Measurements from ENCODE around the gene IQCF6. TPM values are rescaled to one million over a fixed set of nuclear protein-coding genes. Genes with fewer than 3 reads are reported as not detected.

Gene IQCF6
- total and polyA plus RNA-seq, 2 experiments from 2014 or later = not detected

DNA sequence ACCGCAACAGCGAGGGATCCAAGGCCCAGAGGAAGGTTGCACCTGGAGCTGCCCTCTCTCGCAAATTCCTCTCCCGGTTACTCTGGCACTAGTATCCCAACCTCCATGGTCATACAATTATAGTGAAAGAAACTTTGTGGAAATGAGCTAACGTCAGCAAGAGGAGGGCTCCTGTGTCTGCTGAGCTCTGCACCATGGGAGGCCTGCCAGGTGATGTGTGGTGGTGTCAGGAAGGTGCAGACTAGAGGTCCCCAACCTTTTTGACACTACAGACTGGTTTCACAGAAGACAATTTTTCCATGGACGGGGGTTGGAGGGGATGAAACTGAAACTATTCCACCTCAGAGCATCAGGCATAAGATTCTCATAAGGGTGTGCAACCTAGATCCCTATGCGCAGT, 13.2 kb upstream of the IQCF6 start:
- TF ChIP-seq JUNB (IDR thresholded peaks at IDR 0.05; ENCODE audit: unreplicated experiment) (no peak), NANOG (IDR thresholded peaks at IDR 0.05; ENCODE audit: borderline replicate concordance) (no peak)
- no peaks in the 10 kb centered on the region for H4K20me1 ChIP-seq (replicated peaks; ENCODE audit: insufficient read depth)
- H3K36me3 Mint-ChIP-seq (ENCODE audit: low read depth) = no peaks in the 10 kb centered on the region
- no peak overlapping the region for H3K4me3 Mint-ChIP-seq
- H3K27ac Mint-ChIP-seq = no peak overlapping the region
- DNase-seq (ENCODE audit: low spot score) (no peak), ATAC-seq (no peak)
- H3K27ac ChIP-seq (ENCODE audit: low read depth) = no peak overlapping the region
- no peaks in the 10 kb centered on the region for H3K36me3 ChIP-seq (ENCODE audit: insufficient read depth)
- peak overlapping the region; percentile 48; the same call in 1 of the 2 replicates for H2AFZ ChIP-seq
- peaks cover 35% of the 10 kb centered on the region for H3K4me1 ChIP-seq (ENCODE audit: insufficient read depth)
- H3K4me1 Mint-ChIP-seq = peaks cover 36% of the 10 kb centered on the region
- 0 out of 2 replicates have a peak, but pooled peaks cover 3% of the 10 kb centered on the region for H3K9me2 ChIP-seq (ENCODE audit: insufficient read depth)
- H3K79me2 ChIP-seq (replicated peaks; ENCODE audit: insufficient read depth) = no peaks in the 10 kb centered on the region
- no peaks in the 10 kb centered on the region for H3K27me3 ChIP-seq (ENCODE audit: insufficient read depth)
- H3K9me3 Mint-ChIP-seq = peaks cover 3% of the 10 kb centered on the region; the same call in 1 of the 3 replicates
- no peaks in the 10 kb centered on the region for H3F3A ChIP-seq (replicated peaks; ENCODE audit: low read depth)
- H3K4me2 ChIP-seq = no peak overlapping the region
- H3K4me3 ChIP-seq = no peak overlapping the region
- H3K27me3 Mint-ChIP-seq (ENCODE audit: insufficient read depth, low read depth, poor library complexity) = peaks cover 4% of the 10 kb centered on the region

DNA sequence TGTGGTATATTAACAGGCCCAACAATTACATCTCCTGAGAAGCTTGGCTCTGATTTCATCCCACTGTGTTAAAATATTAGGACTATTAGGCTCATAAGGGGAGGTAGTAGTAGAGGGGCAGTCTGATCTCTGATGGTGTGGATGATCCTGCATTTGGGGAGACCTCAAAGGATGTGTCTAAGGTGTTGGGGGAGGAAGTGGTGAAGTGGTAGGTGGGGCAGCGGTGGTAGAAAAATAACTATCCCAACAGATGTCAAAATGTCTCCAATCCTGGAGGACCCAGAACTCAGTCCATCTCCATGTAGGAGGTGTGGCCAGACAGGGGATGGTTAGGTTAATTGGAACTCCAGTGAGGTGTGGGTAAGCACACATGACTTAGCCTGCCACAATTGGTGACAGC, 10.4 kb upstream of the IQCF6 start:
- Histone ChIP-seq H3K36me3 (ENCODE audit: insufficient read depth) (no peaks in the 10 kb centered on the region), H3K9me2 (ENCODE audit: insufficient read depth) (0 out of 2 replicates have a peak, but pooled peaks cover 3% of the 10 kb centered on the region), H3K27ac (ENCODE audit: low read depth) (no peak overlapping the region), H3K79me2 (replicated peaks; ENCODE audit: insufficient read depth) (no peaks in the 10 kb centered on the region), H3K27me3 (ENCODE audit: insufficient read depth) (no peaks in the 10 kb centered on the region), H3K4me1 (ENCODE audit: insufficient read depth) (peaks cover 8% of the 10 kb centered on the region), H2AFZ (no peak overlapping the region), H3K4me3 (no peak overlapping the region), H3K4me2 (no peak overlapping the region), H4K20me1 (replicated peaks; ENCODE audit: insufficient read depth) (no peaks in the 10 kb centered on the region), H3F3A (replicated peaks; ENCODE audit: low read depth) (no peaks in the 10 kb centered on the region)
- no peak for TF ChIP-seq EZH2 (IDR thresholded peaks at IDR 0.05; ENCODE audit: low read depth, unreplicated experiment)
- TF ChIP-seq, protein P1, sequence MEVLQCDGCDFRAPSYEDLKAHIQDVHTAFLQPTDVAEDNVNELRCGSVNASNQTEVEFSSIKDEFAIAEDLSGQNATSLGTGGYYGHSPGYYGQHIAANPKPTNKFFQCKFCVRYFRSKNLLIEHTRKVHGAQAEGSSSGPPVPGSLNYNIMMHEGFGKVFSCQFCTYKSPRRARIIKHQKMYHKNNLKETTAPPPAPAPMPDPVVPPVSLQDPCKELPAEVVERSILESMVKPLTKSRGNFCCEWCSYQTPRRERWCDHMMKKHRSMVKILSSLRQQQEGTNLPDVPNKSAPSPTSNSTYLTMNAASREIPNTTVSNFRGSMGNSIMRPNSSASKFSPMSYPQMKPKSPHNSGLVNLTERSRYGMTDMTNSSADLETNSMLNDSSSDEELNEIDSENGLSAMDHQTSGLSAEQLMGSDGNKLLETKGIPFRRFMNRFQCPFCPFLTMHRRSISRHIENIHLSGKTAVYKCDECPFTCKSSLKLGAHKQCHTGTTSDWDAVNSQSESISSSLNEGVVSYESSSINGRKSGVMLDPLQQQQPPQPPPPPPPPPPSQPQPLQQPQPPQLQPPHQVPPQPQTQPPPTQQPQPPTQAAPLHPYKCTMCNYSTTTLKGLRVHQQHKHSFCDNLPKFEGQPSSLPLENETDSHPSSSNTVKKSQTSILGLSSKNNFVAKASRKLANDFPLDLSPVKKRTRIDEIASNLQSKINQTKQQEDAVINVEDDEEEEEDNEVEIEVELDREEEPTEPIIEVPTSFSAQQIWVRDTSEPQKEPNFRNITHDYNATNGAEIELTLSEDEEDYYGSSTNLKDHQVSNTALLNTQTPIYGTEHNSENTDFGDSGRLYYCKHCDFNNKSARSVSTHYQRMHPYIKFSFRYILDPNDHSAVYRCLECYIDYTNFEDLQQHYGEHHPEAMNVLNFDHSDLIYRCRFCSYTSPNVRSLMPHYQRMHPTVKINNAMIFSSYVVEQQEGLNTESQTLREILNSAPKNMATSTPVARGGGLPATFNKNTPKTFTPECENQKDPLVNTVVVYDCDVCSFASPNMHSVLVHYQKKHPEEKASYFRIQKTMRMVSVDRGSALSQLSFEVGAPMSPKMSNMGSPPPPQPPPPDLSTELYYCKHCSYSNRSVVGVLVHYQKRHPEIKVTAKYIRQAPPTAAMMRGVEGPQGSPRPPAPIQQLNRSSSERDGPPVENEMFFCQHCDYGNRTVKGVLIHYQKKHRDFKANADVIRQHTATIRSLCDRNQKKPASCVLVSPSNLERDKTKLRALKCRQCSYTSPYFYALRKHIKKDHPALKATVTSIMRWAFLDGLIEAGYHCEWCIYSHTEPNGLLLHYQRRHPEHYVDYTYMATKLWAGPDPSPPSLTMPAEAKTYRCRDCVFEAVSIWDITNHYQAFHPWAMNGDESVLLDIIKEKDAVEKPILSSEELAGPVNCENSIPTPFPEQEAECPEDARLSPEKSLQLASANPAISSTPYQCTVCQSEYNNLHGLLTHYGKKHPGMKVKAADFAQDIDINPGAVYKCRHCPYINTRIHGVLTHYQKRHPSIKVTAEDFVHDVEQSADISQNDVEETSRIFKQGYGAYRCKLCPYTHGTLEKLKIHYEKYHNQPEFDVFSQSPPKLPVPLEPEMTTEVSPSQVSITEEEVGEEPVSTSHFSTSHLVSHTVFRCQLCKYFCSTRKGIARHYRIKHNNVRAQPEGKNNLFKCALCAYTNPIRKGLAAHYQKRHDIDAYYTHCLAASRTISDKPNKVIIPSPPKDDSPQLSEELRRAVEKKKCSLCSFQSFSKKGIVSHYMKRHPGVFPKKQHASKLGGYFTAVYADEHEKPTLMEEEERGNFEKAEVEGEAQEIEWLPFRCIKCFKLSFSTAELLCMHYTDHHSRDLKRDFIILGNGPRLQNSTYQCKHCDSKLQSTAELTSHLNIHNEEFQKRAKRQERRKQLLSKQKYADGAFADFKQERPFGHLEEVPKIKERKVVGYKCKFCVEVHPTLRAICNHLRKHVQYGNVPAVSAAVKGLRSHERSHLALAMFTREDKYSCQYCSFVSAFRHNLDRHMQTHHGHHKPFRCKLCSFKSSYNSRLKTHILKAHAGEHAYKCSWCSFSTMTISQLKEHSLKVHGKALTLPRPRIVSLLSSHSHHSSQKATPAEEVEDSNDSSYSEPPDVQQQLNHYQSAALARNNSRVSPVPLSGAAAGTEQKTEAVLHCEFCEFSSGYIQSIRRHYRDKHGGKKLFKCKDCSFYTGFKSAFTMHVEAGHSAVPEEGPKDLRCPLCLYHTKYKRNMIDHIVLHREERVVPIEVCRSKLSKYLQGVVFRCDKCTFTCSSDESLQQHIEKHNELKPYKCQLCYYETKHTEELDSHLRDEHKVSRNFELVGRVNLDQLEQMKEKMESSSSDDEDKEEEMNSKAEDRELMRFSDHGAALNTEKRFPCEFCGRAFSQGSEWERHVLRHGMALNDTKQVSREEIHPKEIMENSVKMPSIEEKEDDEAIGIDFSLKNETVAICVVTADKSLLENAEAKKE (CRISPR knock-in tag; IDR thresholded peaks at IDR 0.05) = no peak
- no peak for TF ChIP-seq EZH2phosphoT487 (IDR thresholded peaks at IDR 0.05; ENCODE audit: unreplicated experiment)
- no peak for TF ChIP-seq ZNF331 (CRISPR knock-in tag; IDR thresholded peaks at IDR 0.05; ENCODE audit: low read depth)
- TF ChIP-seq, protein P2, sequence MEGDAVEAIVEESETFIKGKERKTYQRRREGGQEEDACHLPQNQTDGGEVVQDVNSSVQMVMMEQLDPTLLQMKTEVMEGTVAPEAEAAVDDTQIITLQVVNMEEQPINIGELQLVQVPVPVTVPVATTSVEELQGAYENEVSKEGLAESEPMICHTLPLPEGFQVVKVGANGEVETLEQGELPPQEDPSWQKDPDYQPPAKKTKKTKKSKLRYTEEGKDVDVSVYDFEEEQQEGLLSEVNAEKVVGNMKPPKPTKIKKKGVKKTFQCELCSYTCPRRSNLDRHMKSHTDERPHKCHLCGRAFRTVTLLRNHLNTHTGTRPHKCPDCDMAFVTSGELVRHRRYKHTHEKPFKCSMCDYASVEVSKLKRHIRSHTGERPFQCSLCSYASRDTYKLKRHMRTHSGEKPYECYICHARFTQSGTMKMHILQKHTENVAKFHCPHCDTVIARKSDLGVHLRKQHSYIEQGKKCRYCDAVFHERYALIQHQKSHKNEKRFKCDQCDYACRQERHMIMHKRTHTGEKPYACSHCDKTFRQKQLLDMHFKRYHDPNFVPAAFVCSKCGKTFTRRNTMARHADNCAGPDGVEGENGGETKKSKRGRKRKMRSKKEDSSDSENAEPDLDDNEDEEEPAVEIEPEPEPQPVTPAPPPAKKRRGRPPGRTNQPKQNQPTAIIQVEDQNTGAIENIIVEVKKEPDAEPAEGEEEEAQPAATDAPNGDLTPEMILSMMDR (conservative IDR thresholded peaks at IDR 0.05; ENCODE audit: low read depth in 2 of 2) = no peak
- TF ChIP-seq ZNF114 (CRISPR knock-in tag; IDR thresholded peaks at IDR 0.05) = no peak
- TF ChIP-seq ETS1 (IDR thresholded peaks at IDR 0.05) = no peak
- TF ChIP-seq JUNB (IDR thresholded peaks at IDR 0.05; ENCODE audit: unreplicated experiment) = no peak
- no peak for TF ChIP-seq NANOG (IDR thresholded peaks at IDR 0.05; ENCODE audit: borderline replicate concordance)
- Mint-ChIP-seq H3K4me1 (peaks cover 10% of the 10 kb centered on the region), H3K4me3 (no peak overlapping the region), H3K27ac (no peak overlapping the region), H3K36me3 (ENCODE audit: low read depth) (no peaks in the 10 kb centered on the region), H3K9me3 (peaks cover 5% of the 10 kb centered on the region; the same call in 1 of the 3 replicates), H3K27me3 (ENCODE audit: insufficient read depth, low read depth, poor library complexity) (no peaks in the 10 kb centered on the region)
- DNase-seq (ENCODE audit: low spot score) (no peak), ATAC-seq (no peak)
